GM21786 (cell line): ENCODE measurements around the gene TMEM119.
A peak's percentile ranks its signal among the peaks of the same experiment; 100 is the strongest.
"Not testable (repeated sequence)": the region's sequence is repeated elsewhere in the genome, so short reads cannot be mapped to it uniquely, and the experiment has no call there.

Experiments
- ATAC-seq: cut with Tn5 transposase; IDR thresholded peaks from one replicate; pipeline ENCODE4 v1.9.1; 2021; ENCODE audit not compliant: unreplicated experiment

TMEM119 gene

GRCh38 chr12:108585864-108586263 lies 12.0 kb downstream of the TMEM119 start:
- no peak for ATAC-seq

- no peak for ATAC-seq
Observed at GRCh38 chr12:108584456-108585065, 13.3 kb downstream of the TMEM119 start.

GRCh38 chr12:108583991-108584390 lies 13.9 kb downstream of the TMEM119 start:
- ATAC-seq, result no peak

- no peak for ATAC-seq
Observed at GRCh38 chr12:108582978-108583770, 14.7 kb downstream of the TMEM119 start.

- ATAC-seq, result no peak
Observed at GRCh38 chr12:108582509-108582908, 15.4 kb downstream of the TMEM119 start.

- ATAC-seq, result no peak
Observed at GRCh38 chr12:108581311-108582227, 16.3 kb downstream of the TMEM119 start.

- ATAC-seq, result no peak
Observed at GRCh38 chr12:108580531-108580930, 17.4 kb downstream of the TMEM119 start.

- ATAC-seq, result no peak
Observed at GRCh38 chr12:108578813-108579212, 19.1 kb downstream of the TMEM119 start.

- no peak for ATAC-seq
Observed at GRCh38 chr12:108578264-108578663, 19.6 kb downstream of the TMEM119 start.

GRCh38 chr12:108577458-108577857 lies 20.4 kb downstream of the TMEM119 start:
- ATAC-seq, result no peak

GRCh38 chr12:108576660-108577234 lies 21.1 kb downstream of the TMEM119 start:
- no peak for ATAC-seq

- ATAC-seq, result no peak
Observed at GRCh38 chr12:108575199-108575912, 22.5 kb downstream of the TMEM119 start.

- ATAC-seq, result not testable (repeated sequence)
Observed at GRCh38 chr12:108574276-108574675, 23.6 kb downstream of the TMEM119 start.

GRCh38 chr12:108573317-108573716 lies 24.6 kb downstream of the TMEM119 start:
- no peak for ATAC-seq

GRCh38 chr12:108572166-108572790 lies 25.6 kb downstream of the TMEM119 start:
- ATAC-seq, result peak; percentile 18

- ATAC-seq, result no peak
Observed at GRCh38 chr12:108571609-108572165, 26.2 kb downstream of the TMEM119 start.

- no peak for ATAC-seq
Observed at GRCh38 chr12:108570743-108571608, 26.9 kb downstream of the TMEM119 start.

GRCh38 chr12:108568338-108569154 lies 29.3 kb downstream of the TMEM119 start:
- peak; percentile 73 for ATAC-seq
